ENCODE data around the gene PARD3B. TPM values are rescaled to one million over a fixed set of nuclear protein-coding genes. Genes with fewer than 3 reads are reported as not detected.

PARD3B gene
- total RNA-seq, 2 experiments from 2014 or later: 0.11 to 0.88 TPM

DNA sequence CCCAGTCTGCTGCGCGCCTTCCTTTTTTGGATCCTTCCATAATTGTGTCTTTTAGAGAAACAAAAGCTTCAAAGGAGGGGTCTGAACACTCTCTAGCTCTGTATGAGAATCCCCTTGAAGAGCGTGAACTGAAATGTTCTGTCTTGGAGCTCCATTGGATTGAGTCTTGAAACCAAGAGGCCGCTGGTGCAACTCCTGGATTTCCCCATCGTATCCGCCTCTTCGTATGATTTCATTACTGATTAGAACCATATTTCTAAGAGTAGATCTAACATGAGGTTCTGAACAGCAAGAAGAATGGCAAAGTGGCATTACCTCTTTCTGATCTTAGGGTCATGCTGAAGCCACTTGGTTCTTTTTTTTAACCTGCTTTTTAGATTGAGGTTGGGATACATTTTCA is 1105.7 kb downstream of the PARD3B start:
- H3K27ac Mint-ChIP-seq: no peak overlapping the region
- H3K9me3 Mint-ChIP-seq: no peaks in the 10 kb centered on the region
- DNase-seq (no peak), ATAC-seq (no peak)
- no peaks in the 10 kb centered on the region for H3K36me3 Mint-ChIP-seq (ENCODE audit: low read depth)
- CTCF ChIA-PET: interaction anchor here (1.8 kb wide), 1 partner anchor 25 kb away, joined by 7 read pairs; no protein-coding TSS in a partner anchor
- POLR2A ChIA-PET: no interaction called here
- TF ChIP-seq, protein P1, sequence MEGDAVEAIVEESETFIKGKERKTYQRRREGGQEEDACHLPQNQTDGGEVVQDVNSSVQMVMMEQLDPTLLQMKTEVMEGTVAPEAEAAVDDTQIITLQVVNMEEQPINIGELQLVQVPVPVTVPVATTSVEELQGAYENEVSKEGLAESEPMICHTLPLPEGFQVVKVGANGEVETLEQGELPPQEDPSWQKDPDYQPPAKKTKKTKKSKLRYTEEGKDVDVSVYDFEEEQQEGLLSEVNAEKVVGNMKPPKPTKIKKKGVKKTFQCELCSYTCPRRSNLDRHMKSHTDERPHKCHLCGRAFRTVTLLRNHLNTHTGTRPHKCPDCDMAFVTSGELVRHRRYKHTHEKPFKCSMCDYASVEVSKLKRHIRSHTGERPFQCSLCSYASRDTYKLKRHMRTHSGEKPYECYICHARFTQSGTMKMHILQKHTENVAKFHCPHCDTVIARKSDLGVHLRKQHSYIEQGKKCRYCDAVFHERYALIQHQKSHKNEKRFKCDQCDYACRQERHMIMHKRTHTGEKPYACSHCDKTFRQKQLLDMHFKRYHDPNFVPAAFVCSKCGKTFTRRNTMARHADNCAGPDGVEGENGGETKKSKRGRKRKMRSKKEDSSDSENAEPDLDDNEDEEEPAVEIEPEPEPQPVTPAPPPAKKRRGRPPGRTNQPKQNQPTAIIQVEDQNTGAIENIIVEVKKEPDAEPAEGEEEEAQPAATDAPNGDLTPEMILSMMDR (IDR thresholded peaks at IDR 0.05): no peak
- intact Hi-C loops (cut with micrococcal nuclease): loop anchor here (10.0 kb wide), 1 partner anchor 776 kb away; no protein-coding TSS in a partner anchor
- no peaks in the 10 kb centered on the region for H3K4me1 Mint-ChIP-seq (ENCODE audit: low read depth)
- no peaks in the 10 kb centered on the region for H3K27me3 Mint-ChIP-seq
- H3K4me3 Mint-ChIP-seq: no peak overlapping the region

- TF ChIP-seq, protein P1 (IDR thresholded peaks at IDR 0.05): no peak
- Mint-ChIP-seq H3K27me3 (no peaks in the 10 kb centered on the region), H3K9me3 (no peaks in the 10 kb centered on the region), H3K4me3 (no peak overlapping the region), H3K27ac (no peak overlapping the region), H3K36me3 (ENCODE audit: low read depth) (no peaks in the 10 kb centered on the region), H3K4me1 (ENCODE audit: low read depth) (no peaks in the 10 kb centered on the region)
- no peak for ATAC-seq
- intact Hi-C loops (cut with micrococcal nuclease): loop anchor here (10.0 kb wide), 1 partner anchor 777 kb away; no protein-coding TSS in a partner anchor
- ChIA-PET POLR2A (no interaction called here), CTCF (interaction anchor here (1.8 kb wide), 1 partner anchor 24 kb away, joined by 7 read pairs; no protein-coding TSS in a partner anchor)
- no peak for DNase-seq
Measured at GRCh38 chr2:205651719-205652118, 1106.4 kb downstream of the PARD3B start.

DNA sequence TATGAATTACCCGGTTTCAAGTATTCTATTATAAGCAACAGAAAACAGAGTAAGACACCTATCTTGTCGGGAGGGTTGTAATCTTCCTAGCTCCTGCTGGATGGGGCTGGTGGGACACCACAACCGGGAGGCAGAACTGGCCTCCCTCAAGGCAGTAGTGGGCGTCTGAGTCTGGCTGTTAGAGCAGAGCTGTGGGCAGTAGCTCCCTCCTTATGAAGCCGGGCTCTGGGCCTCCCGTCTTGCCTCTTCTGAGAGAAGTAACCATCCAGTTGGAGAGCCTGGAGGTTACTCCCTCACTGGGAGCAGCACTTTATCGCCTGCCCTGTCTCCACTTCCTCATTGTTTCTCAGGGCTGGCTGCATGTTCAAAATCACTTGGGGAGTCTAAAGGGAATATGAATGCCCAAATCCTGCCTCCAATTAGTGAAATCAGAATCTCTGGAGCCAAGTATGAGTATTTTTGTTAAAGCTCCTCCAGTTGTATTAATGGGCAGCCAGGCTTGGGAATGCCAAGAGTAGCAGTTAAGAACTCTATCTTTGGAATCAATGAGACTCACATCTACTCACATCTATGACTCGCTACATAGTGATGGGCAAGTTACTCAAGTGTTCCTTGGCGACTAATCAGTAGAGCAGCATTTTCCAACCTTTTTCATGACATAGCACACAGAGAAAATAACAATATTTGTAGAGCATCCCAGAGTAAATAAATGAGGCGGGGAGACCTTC is 1109.8 kb downstream of the PARD3B start:
- H3K9me3 Mint-ChIP-seq: no peaks in the 10 kb centered on the region
- no peaks in the 10 kb centered on the region for H3K4me1 Mint-ChIP-seq (ENCODE audit: low read depth)
- TF ChIP-seq, protein P1 (IDR thresholded peaks at IDR 0.05): no peak
- POLR2A ChIA-PET: no interaction called here
- no peaks in the 10 kb centered on the region for H3K36me3 Mint-ChIP-seq (ENCODE audit: low read depth)
- no peak for DNase-seq
- H3K27me3 Mint-ChIP-seq: no peaks in the 10 kb centered on the region
- CTCF ChIA-PET: no interaction called here
- no peak overlapping the region for H3K27ac Mint-ChIP-seq
- intact Hi-C loops (cut with micrococcal nuclease): loop anchor here (10.0 kb wide), 1 partner anchor 780 kb away; no protein-coding TSS in a partner anchor
- no peak overlapping the region for H3K4me3 Mint-ChIP-seq
- no peak for ATAC-seq

DNA sequence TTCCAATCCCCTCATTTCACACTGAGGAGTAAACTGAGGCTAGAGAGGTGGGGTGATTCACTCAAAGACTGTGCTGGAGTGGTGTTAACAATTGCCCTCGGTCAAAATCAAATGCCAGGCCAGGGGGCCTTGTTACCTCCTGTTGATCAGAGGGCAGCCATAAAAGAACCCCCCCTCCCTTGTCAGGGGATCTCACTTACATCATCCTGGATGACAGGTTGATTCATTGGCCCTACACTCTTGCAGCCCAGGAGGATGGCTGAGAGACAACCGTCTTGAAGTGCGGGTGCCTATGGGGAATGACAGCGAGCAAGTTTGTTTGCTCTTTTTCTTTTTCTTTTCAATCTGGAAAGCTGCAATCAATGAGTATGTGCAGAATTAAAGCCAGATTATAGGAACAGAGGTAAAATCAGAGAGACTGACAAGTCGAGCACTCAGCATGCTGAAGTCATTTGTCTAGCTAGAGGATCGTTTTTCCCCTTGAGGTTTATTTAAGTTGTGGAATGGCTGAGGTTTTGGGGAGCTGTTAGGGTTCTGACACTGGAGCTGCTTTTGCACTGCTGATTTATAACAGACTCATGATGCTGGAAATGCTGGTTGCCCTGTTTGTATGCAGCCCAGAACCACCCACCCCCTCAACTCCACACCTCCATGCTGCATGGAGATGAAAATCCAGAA is 1110.6 kb downstream of the PARD3B start:
- CTCF ChIA-PET: interaction anchor here (1.1 kb wide), 1 partner anchor 21 kb away, joined by 3 read pairs; no protein-coding TSS in a partner anchor
- H3K4me1 Mint-ChIP-seq (ENCODE audit: low read depth): peaks cover 9% of the 10 kb centered on the region
- ATAC-seq: no peak
- no peak overlapping the region for H3K27ac Mint-ChIP-seq
- no peaks in the 10 kb centered on the region for H3K36me3 Mint-ChIP-seq (ENCODE audit: low read depth)
- POLR2A ChIA-PET: no interaction called here
- DNase-seq: no peak
- H3K9me3 Mint-ChIP-seq: no peaks in the 10 kb centered on the region
- H3K27me3 Mint-ChIP-seq: no peaks in the 10 kb centered on the region
- TF ChIP-seq, protein P1 (IDR thresholded peaks at IDR 0.05): no peak
- H3K4me3 Mint-ChIP-seq: no peak overlapping the region
- intact Hi-C loops (cut with micrococcal nuclease): loop anchor here (10.0 kb wide), 1 partner anchor 781 kb away; no protein-coding TSS in a partner anchor

GRCh38 chr2:205656461-205656860 is 1111.2 kb downstream of the PARD3B start:
- ATAC-seq: no peak
- Mint-ChIP-seq H3K4me3 (no peak overlapping the region), H3K36me3 (ENCODE audit: low read depth) (no peaks in the 10 kb centered on the region), H3K9me3 (no peaks in the 10 kb centered on the region), H3K27ac (no peak overlapping the region), H3K27me3 (no peaks in the 10 kb centered on the region), H3K4me1 (ENCODE audit: low read depth) (peaks cover 14% of the 10 kb centered on the region)
- intact Hi-C loops (cut with micrococcal nuclease): loop anchor here (10.0 kb wide), 1 partner anchor 782 kb away; no protein-coding TSS in a partner anchor
- DNase-seq: no peak
- TF ChIP-seq, protein P1 (IDR thresholded peaks at IDR 0.05): no peak
- ChIA-PET POLR2A (no interaction called here), CTCF (interaction anchor here (1.1 kb wide), 1 partner anchor 21 kb away, joined by 3 read pairs; no protein-coding TSS in a partner anchor)
